HFF-Myc (cell line): ENCODE measurements around the gene CAMK1D.

ENCODE experiments used
- DNase-seq: peaks from one replicate; pipeline ENCODE4 v3.0.0-alpha.2; 2011; ENCODE audit warnings: low read depth; ENCODE audit errors: extremely low read depth
- H3K4me3 ChIP-seq: replicated peaks from 2 replicates; pipeline ENCODE4 v1.5.1; 2011; ENCODE audit warnings: low read depth, mild to moderate bottlenecking, control low read depth, low read length
- CTCF ChIP-seq: IDR thresholded peaks from 2 replicates; pipeline ENCODE4 v1.5.1; 2012; ENCODE audit warnings: mild to moderate bottlenecking, low read depth, low read length, control low read depth; ENCODE audit errors: missing control alignments

The CAMK1D gene

GRCh38 chr10:12556039-12556438 is 206.7 kb downstream of the CAMK1D start:
- no peak for DNase-seq
- no peak for TF ChIP-seq CTCF
- H3K4me3 ChIP-seq = no peak overlapping the region

- DNase-seq = no peak
- TF ChIP-seq CTCF = no peak
These were observed 210.3 kb downstream of the CAMK1D start for GRCh38 chr10:12559578-12560178.

GRCh38 chr10:12561307-12561706 is 212.0 kb downstream of the CAMK1D start:
- H3K4me3 ChIP-seq = no peak overlapping the region
- TF ChIP-seq CTCF = no peak
- DNase-seq = no peak

More at GRCh38 chr10:12559578-12560178, 210.3 kb downstream of the CAMK1D start:
- H3K4me3 ChIP-seq = no peak overlapping the region

- no peak for DNase-seq
- TF ChIP-seq CTCF = no peak
- no peak overlapping the region for H3K4me3 ChIP-seq
These were observed 212.4 kb downstream of the CAMK1D start for GRCh38 chr10:12561720-12562119.

GRCh38 chr10:12563489-12563888 is 214.1 kb downstream of the CAMK1D start:
- no peak overlapping the region for H3K4me3 ChIP-seq
- TF ChIP-seq CTCF = no peak
- no peak for DNase-seq

- no peak for DNase-seq
- no peak overlapping the region for H3K4me3 ChIP-seq
- no peak for TF ChIP-seq CTCF
These were observed 214.8 kb downstream of the CAMK1D start for GRCh38 chr10:12564173-12564572.
